Measurements from ENCODE around the gene CTDP1.

The CTDP1 gene

GRCh38 chr18:79643054-79643984 is 36.3 kb upstream of the CTDP1 start:
- intact Hi-C loops (cut with DNase I) = no loop called here
- peak in 1 of 10 donors; percentile 78 for DNase-seq

GRCh38 chr18:79644006-79644665 is 35.5 kb upstream of the CTDP1 start:
- peak in 8 of 10 donors; percentile 62 to 94 (median 75) for DNase-seq
- intact Hi-C loops (cut with DNase I) = loop anchor here (1.0 to 2.0 kb wide), 2 partner anchors 115 to 263 kb away; no protein-coding TSS in a partner anchor

- intact Hi-C loops (cut with DNase I) = loop anchor here (1.0 to 2.0 kb wide), 2 partner anchors 116 to 263 kb away; no protein-coding TSS in a partner anchor
- DNase-seq = no peak
These were observed 34.9 kb upstream of the CTDP1 start for GRCh38 chr18:79644666-79645057.

GRCh38 chr18:79645291-79645983 is 34.2 kb upstream of the CTDP1 start:
- DNase-seq = no peak
- intact Hi-C loops (cut with DNase I) = loop anchor here (2.0 kb wide), 1 partner anchor 117 kb away; no protein-coding TSS in a partner anchor

- no peak for DNase-seq
- intact Hi-C loops (cut with DNase I) = no loop called here
These were observed 32.3 kb upstream of the CTDP1 start for GRCh38 chr18:79647307-79647706.

- DNase-seq = no peak
- intact Hi-C loops (cut with DNase I) = no loop called here
These were observed 28.6 kb upstream of the CTDP1 start for GRCh38 chr18:79650959-79651358.

GRCh38 chr18:79657342-79657996 is 22.1 kb upstream of the CTDP1 start:
- intact Hi-C loops (cut with DNase I) = no loop called here
- DNase-seq = no peak

GRCh38 chr18:79658366-79658765 is 21.2 kb upstream of the CTDP1 start:
- intact Hi-C loops (cut with DNase I) = no loop called here
- no peak for DNase-seq

- DNase-seq = no peak
These were observed 19.9 kb upstream of the CTDP1 start for GRCh38 chr18:79659733-79660132.

GRCh38 chr18:79662034-79662433 is 17.6 kb upstream of the CTDP1 start:
- intact Hi-C loops (cut with DNase I) = no loop called here
- DNase-seq = no peak

More at GRCh38 chr18:79659733-79660132, 19.9 kb upstream of the CTDP1 start:
- intact Hi-C loops (cut with DNase I) = no loop called here

- intact Hi-C loops (cut with DNase I) = no loop called here
- no peak for DNase-seq
These were observed 17.2 kb upstream of the CTDP1 start for GRCh38 chr18:79662439-79662838.

- no peak for DNase-seq
- intact Hi-C loops (cut with DNase I) = no loop called here
These were observed 15.0 kb upstream of the CTDP1 start for GRCh38 chr18:79664525-79665125.

- intact Hi-C loops (cut with DNase I) = no loop called here
- DNase-seq = no peak
These were observed 11.4 kb upstream of the CTDP1 start for GRCh38 chr18:79668203-79668602.

GRCh38 chr18:79672490-79673276 is 6.9 kb upstream of the CTDP1 start:
- peak in 1 of 10 donors; percentile 75 for DNase-seq
- intact Hi-C loops (cut with DNase I) = no loop called here

GRCh38 chr18:79677221-79677620 is 2.4 kb upstream of the CTDP1 start:
- intact Hi-C loops (cut with DNase I) = no loop called here
- DNase-seq = no peak

GRCh38 chr18:79677840-79678239 is 1.8 kb upstream of the CTDP1 start:
- DNase-seq = no peak
- intact Hi-C loops (cut with DNase I) = no loop called here

- intact Hi-C loops (cut with DNase I) = no loop called here
- DNase-seq = peak; percentile 98 to 100 (median 100)
These were observed 695 bp upstream of the CTDP1 start for GRCh38 chr18:79678665-79679551.
